PFSK-1 (cell line): ENCODE results near the gene SLC38A10.

Experiments used
- FOXP2 ChIP-seq: optimal IDR thresholded peaks from 2 replicates; pipeline ENCODE3; 2011; ENCODE audit warnings: borderline replicate concordance, control low read depth, inconsistent platforms; ENCODE audit not compliant: insufficient read depth; ENCODE audit errors: extremely low read length, extremely low read depth
- POLR2AphosphoS5 ChIP-seq: IDR thresholded peaks from 2 replicates; pipeline ENCODE4 v1.6.1; 2012; ENCODE audit warnings: low read depth, mild to moderate bottlenecking, control low read depth, low read length, moderate library complexity
- REST ChIP-seq, 2 experiments: IDR thresholded peaks; 2 replicates each; pipeline versions ENCODE4 v1.6.1 to v1.8.0; 2011 to 2012; ENCODE audit warnings: low read depth in 2 of 2, low read length in 2 of 2, control low read depth in 1 of 2, inconsistent platforms in 1 of 2, mild to moderate bottlenecking in 1 of 2, moderate library complexity in 1 of 2; ENCODE audit not compliant: insufficient read depth in 1 of 2
- SIN3A ChIP-seq: IDR thresholded peaks from 2 replicates; pipeline ENCODE4 v1.6.1; 2012; ENCODE audit warnings: mild to moderate bottlenecking, low read length, moderate library complexity, borderline replicate concordance; ENCODE audit not compliant: insufficient read depth
- TAF1 ChIP-seq: IDR thresholded peaks from 2 replicates; pipeline ENCODE4 v1.6.1; 2012; ENCODE audit warnings: low read length, control low read depth, borderline replicate concordance; ENCODE audit not compliant: insufficient read depth

Gene SLC38A10

GRCh38 chr17:81289627-81290026, 5.5 kb downstream of the SLC38A10 start:
- TF ChIP-seq POLR2AphosphoS5: no peak
- TF ChIP-seq FOXP2: no peak
- TF ChIP-seq REST (IDR thresholded peaks at IDR 0.05; ENCODE audit: insufficient read depth in 1 of 2, low read depth in 2 of 2, low read length in 2 of 2): no peak
- TF ChIP-seq SIN3A: no peak
- no peak for TF ChIP-seq TAF1

GRCh38 chr17:81288715-81289114, 6.4 kb downstream of the SLC38A10 start:
- TF ChIP-seq POLR2AphosphoS5: no peak
- no peak for TF ChIP-seq FOXP2
- TF ChIP-seq REST (IDR thresholded peaks at IDR 0.05; ENCODE audit: insufficient read depth in 1 of 2, low read depth in 2 of 2, low read length in 2 of 2): no peak
- no peak for TF ChIP-seq TAF1

GRCh38 chr17:81287741-81288430, 7.2 kb downstream of the SLC38A10 start:
- no peak for TF ChIP-seq SIN3A
- no peak for TF ChIP-seq POLR2AphosphoS5
- TF ChIP-seq TAF1: no peak
- no peak for TF ChIP-seq FOXP2
- no peak for TF ChIP-seq REST (IDR thresholded peaks at IDR 0.05; ENCODE audit: insufficient read depth in 1 of 2, low read depth in 2 of 2, low read length in 2 of 2)

GRCh38 chr17:81287152-81287551, 8.0 kb downstream of the SLC38A10 start:
- no peak for TF ChIP-seq REST (IDR thresholded peaks at IDR 0.05; ENCODE audit: insufficient read depth in 1 of 2, low read depth in 2 of 2, low read length in 2 of 2)
- TF ChIP-seq TAF1: no peak
- no peak for TF ChIP-seq POLR2AphosphoS5
- TF ChIP-seq FOXP2: no peak
- TF ChIP-seq SIN3A: no peak

- TF ChIP-seq SIN3A (no peak), POLR2AphosphoS5 (no peak), TAF1 (no peak), REST (IDR thresholded peaks at IDR 0.05; ENCODE audit: insufficient read depth in 1 of 2, low read depth in 2 of 2, low read length in 2 of 2) (no peak), FOXP2 (no peak)
Observed at GRCh38 chr17:81286491-81287145, 8.5 kb downstream of the SLC38A10 start.
